Activated T-cell treated with anti-CD3 and anti-CD28 coated beads for 4 hours (primary cell): ENCODE measurements around the gene BICC1.

ENCODE experiments used
- DNase-seq: peaks from one replicate; pipeline ENCODE4 v3.0.0-alpha.2; 2020

The BICC1 gene

GRCh38 chr10:58754469-58755339 is 242.0 kb downstream of the BICC1 start:
- no peak for DNase-seq

GRCh38 chr10:58755340-58755610 is 242.6 kb downstream of the BICC1 start:
- DNase-seq = no peak

GRCh38 chr10:58755677-58756076 is 243.0 kb downstream of the BICC1 start:
- DNase-seq = no peak

GRCh38 chr10:58756130-58756719 is 243.6 kb downstream of the BICC1 start:
- DNase-seq = no peak

GRCh38 chr10:58757352-58758065 is 244.8 kb downstream of the BICC1 start:
- no peak for DNase-seq

GRCh38 chr10:58758321-58758720 is 245.6 kb downstream of the BICC1 start:
- DNase-seq = no peak

GRCh38 chr10:58764087-58764747 is 251.5 kb downstream of the BICC1 start:
- DNase-seq = no peak

GRCh38 chr10:58765910-58766309 is 253.2 kb downstream of the BICC1 start:
- no peak for DNase-seq

GRCh38 chr10:58767652-58768051 is 255.0 kb downstream of the BICC1 start:
- no peak for DNase-seq

GRCh38 chr10:58771863-58772262 is 259.2 kb downstream of the BICC1 start:
- DNase-seq = no peak

- DNase-seq = no peak
Observed at GRCh38 chr10:58772758-58773157, 260.1 kb downstream of the BICC1 start.

GRCh38 chr10:58773341-58773740 is 260.7 kb downstream of the BICC1 start:
- DNase-seq = no peak

GRCh38 chr10:58773944-58774343 is 261.3 kb downstream of the BICC1 start:
- no peak for DNase-seq

- no peak for DNase-seq
Observed at GRCh38 chr10:58775960-58776567, 263.4 kb downstream of the BICC1 start.

- no peak for DNase-seq
Observed at GRCh38 chr10:58776568-58777318, 264.1 kb downstream of the BICC1 start.

GRCh38 chr10:58778966-58779365 is 266.3 kb downstream of the BICC1 start:
- no peak for DNase-seq

GRCh38 chr10:58779594-58779993 is 266.9 kb downstream of the BICC1 start:
- DNase-seq = no peak

GRCh38 chr10:58780476-58780875 is 267.8 kb downstream of the BICC1 start:
- DNase-seq = no peak

- DNase-seq = no peak
Observed at GRCh38 chr10:58781873-58782488, 269.3 kb downstream of the BICC1 start.

GRCh38 chr10:58782876-58783851 is 270.5 kb downstream of the BICC1 start:
- DNase-seq = no peak

- DNase-seq = no peak
Observed at GRCh38 chr10:58784361-58784760, 271.7 kb downstream of the BICC1 start.
